CD4-positive, alpha-beta T cell (primary cell): ENCODE data around the gene ZNF426. TPM values are rescaled to one million over a fixed set of nuclear protein-coding genes. Genes with fewer than 3 reads are reported as not detected.
A peak's percentile ranks its signal among the peaks of the same experiment; 100 is the strongest.
"Not testable (repeated sequence)": the region's sequence is repeated elsewhere in the genome, so short reads cannot be mapped to it uniquely, and the experiment has no call there.

Source experiments
- ATAC-seq: fragments of 200-7000 bp; cut with Tn5 transposase; one replicate; pipeline ENCODE4 v1.10.0; 2022; ENCODE audit warnings: mild to moderate bottlenecking; ENCODE audit not compliant: poor library complexity
- CTCF ChIA-PET: fragments of 350-600 bp; sonication (Branson Sonifier 250); formaldehyde crosslinking; loops from one replicate; lab custom pipeline; 2021; ENCODE audit warnings: antibody characterized with exemption, inconsistent platforms; lab: Charles Lee
- POLR2A ChIA-PET: fragments of 350-600 bp; sonication (Branson Sonifier 250); formaldehyde crosslinking; loops from one replicate; lab custom pipeline; 2021; ENCODE audit warnings: antibody characterized with exemption, inconsistent platforms; lab: Charles Lee
- DNase-seq, 14 experiments: peaks; one replicate each; pipeline ENCODE4 v3.0.0-alpha.2; 2013 to 2020; ENCODE audit warnings: mixed read lengths in 2 of 14
- H3K27ac ChIP-seq, 2 donors: one replicate each; pipeline versions ENCODE4 v1.5.1 to v1.7.0; 2013; ENCODE audit warnings: low read length in 2 of 2, low read depth in 1 of 2, mild to moderate bottlenecking in 1 of 2
- H3K27me3 ChIP-seq, 2 experiments: 1 replicate in 1 of 2; 2 replicates in 1 of 2; pipeline versions ENCODE4 v1.6.1 to v1.7.0; 2013; ENCODE audit warnings: low read length in 2 of 2, control low read depth in 1 of 2, mild to moderate bottlenecking in 1 of 2, moderate library complexity in 1 of 2; ENCODE audit not compliant: insufficient read depth in 2 of 2, control insufficient read depth in 1 of 2
- H3K36me3 ChIP-seq: one replicate; pipeline ENCODE4 v1.6.1; 2013; ENCODE audit warnings: low read length, control low read depth; ENCODE audit not compliant: insufficient read depth
- H3K4me1 ChIP-seq: one replicate; pipeline ENCODE4 v1.6.1; 2013; ENCODE audit warnings: low read length, control low read depth; ENCODE audit not compliant: insufficient read depth
- H3K4me3 ChIP-seq: one replicate; pipeline ENCODE4 v1.5.1; 2013; ENCODE audit warnings: mild to moderate bottlenecking, low read length, moderate library complexity
- H3K9me3 ChIP-seq, 2 experiments: 1 replicate in 1 of 2; 2 replicates in 1 of 2; pipeline versions ENCODE4 v1.6.1 to v1.7.0; 2013; ENCODE audit warnings: low read length in 2 of 2, mild to moderate bottlenecking in 2 of 2, control low read depth in 1 of 2, moderate library complexity in 1 of 2; ENCODE audit not compliant: control insufficient read depth in 1 of 2, insufficient read depth in 1 of 2
- H3K27ac Mint-ChIP-seq: one replicate; pipeline ENCODE4 v1.8.0; 2020; ENCODE audit warnings: mixed read lengths
- H3K27me3 Mint-ChIP-seq: one replicate; pipeline ENCODE4 v1.8.0; 2021; ENCODE audit warnings: mixed read lengths
- H3K36me3 Mint-ChIP-seq: one replicate; pipeline ENCODE4 v1.8.0; 2021; ENCODE audit warnings: low read depth, mixed read lengths
- H3K4me1 Mint-ChIP-seq: one replicate; pipeline ENCODE4 v1.8.0; 2021; ENCODE audit warnings: low read depth, mixed read lengths
- H3K4me3 Mint-ChIP-seq: one replicate; pipeline ENCODE4 v1.8.0; 2020; ENCODE audit warnings: mild to moderate bottlenecking, mixed read lengths
- H3K9me3 Mint-ChIP-seq: one replicate; pipeline ENCODE4 v1.8.0; 2020; ENCODE audit warnings: mixed read lengths
- CTCF ChIP-seq: fragments of 200-600 bp; IDR thresholded peaks from one replicate; pipeline ENCODE4 v1.8.0; 2022; ENCODE audit warnings: antibody characterized with exemption, mild to moderate bottlenecking
- intact Hi-C, 2 experiments: fragments of 100-400 bp; cut with DNase I in 1 of 2; cut with micrococcal nuclease in 1 of 2; formaldehyde crosslinking; loops; one replicate each; pipeline versions ENCODE4 v1.15.1 to v1.9.0; 2023 to 2025; cut with DNase I, micrococcal nuclease
- total RNA-seq, 174 experiments: library from RNA in 2 of 174; stranded (reverse) in 2 of 174; gene quantifications; one replicate each; pipeline ENCODE4 v1.2.3 and lab custom pipeline; 2021 to 2026

Gene ZNF426
- total RNA-seq, 2 experiments from 2014 or later = 14.9 to 15.3 TPM

- peak within 1 kb of the TSS; percentile 82 for H3K4me3 ChIP-seq
- peak; percentile 53 to 88 (median 68) for DNase-seq
- Mint-ChIP-seq H3K36me3 (peaks cover 43% of the 10 kb centered on the region), H3K4me1 (peaks cover 36% of the 10 kb centered on the region), H3K27ac (peak within 1 kb of the TSS; percentile 98), H3K9me3 (no peaks in the 10 kb centered on the region), H3K4me3 (peak within 1 kb of the TSS; percentile 98), H3K27me3 (peaks cover 5% of the 10 kb centered on the region)
- ChIA-PET CTCF (interaction anchor here (0.9 kb wide), 1 partner anchor 42 kb away, joined by 3 read pairs; no protein-coding TSS in a partner anchor), POLR2A (interaction anchor here (0.5 to 1.5 kb wide), 4 partner anchors 204 to 1791 kb away, joined by 3 to 4 read pairs (median 3); partner anchors contain the start of gene ZNF699)
- intact Hi-C loops = loop anchor here (2.0 to 10.0 kb wide), 6 partner anchors 35 to 443 kb away; partner anchors contain the start of genes ZNF266 (in 2 of the 2), ZNF562 (in 2 of the 2), ZNF317 (in 1 of the 2) and ZNF426 (in 1 of the 2)
- peaks cover 3% of the 10 kb centered on the region for H3K36me3 ChIP-seq
- H3K4me1 ChIP-seq = peaks cover 23% of the 10 kb centered on the region
- H3K9me3 ChIP-seq = peaks cover 3 to 8% of the 10 kb centered on the region in 2 experiments
- H3K27ac ChIP-seq = peak within 1 kb of the TSS; percentile 92 to 93
- ATAC-seq = peak; percentile 70
- TF ChIP-seq CTCF = no peak
- no peaks in the 10 kb centered on the region for H3K27me3 ChIP-seq
Observed at GRCh38 chr19:9584073-9584833, 45.8 kb upstream of the ZNF426 start, which contains the start of gene ZNF121. Gene ZNF121 (minus strand): TSS chr19:9584504. CDS start chr19:9568097, 16,407 bp downstream.

- H3K36me3 Mint-ChIP-seq = peaks cover 64% of the 10 kb centered on the region
- H3K36me3 ChIP-seq, H3K4me3 ChIP-seq, CTCF ChIA-PET, POLR2A ChIA-PET, H3K9me3 Mint-ChIP-seq, ATAC-seq, H3K27me3 Mint-ChIP-seq, H3K27me3 ChIP-seq, DNase-seq: not testable (repeated sequence)
- H3K4me1 Mint-ChIP-seq = peaks cover 47% of the 10 kb centered on the region
- peaks cover 23% of the 10 kb centered on the region for H3K4me1 ChIP-seq
- H3K27ac ChIP-seq = peak overlapping the region in 1 of 2 donors; percentile 5
- H3K4me3 Mint-ChIP-seq = peak overlapping the region; percentile 81
- intact Hi-C loops = loop anchor here (10.0 kb wide), 3 partner anchors 47 to 147 kb away; partner anchors contain the start of genes ZNF562 (in 2 of the 2), ZNF266 (in 1 of the 2) and ZNF426 (in 1 of the 2)
- peak overlapping the region; percentile 82 for H3K27ac Mint-ChIP-seq
- peaks cover 17 to 22% of the 10 kb centered on the region in 2 experiments for H3K9me3 ChIP-seq
Observed at GRCh38 chr19:9582081-9582725, 43.8 kb upstream of the ZNF426 start.

- ATAC-seq (no peak), DNase-seq (no peak)
- peaks cover 29 to 32% of the 10 kb centered on the region in 2 experiments for H3K9me3 ChIP-seq
- peaks cover 46% of the 10 kb centered on the region for H3K4me1 Mint-ChIP-seq
- peak overlapping the region; percentile 76 for H3K4me3 Mint-ChIP-seq
- POLR2A ChIA-PET = no interaction called here
- H3K9me3 Mint-ChIP-seq = peaks cover 5% of the 10 kb centered on the region
- intact Hi-C loops = loop anchor here (10.0 kb wide), 3 partner anchors 46 to 146 kb away; partner anchors contain the start of genes ZNF562 (in 2 of the 2), ZNF266 (in 1 of the 2) and ZNF426 (in 1 of the 2)
- peaks cover 21% of the 10 kb centered on the region for H3K4me1 ChIP-seq
- H3K36me3 Mint-ChIP-seq = peaks cover 79% of the 10 kb centered on the region
- peaks cover 7% of the 10 kb centered on the region for H3K36me3 ChIP-seq
- no peaks in the 10 kb centered on the region for H3K27me3 Mint-ChIP-seq
- H3K4me3 ChIP-seq = no peak overlapping the region
- no peaks in the 10 kb centered on the region for H3K27me3 ChIP-seq
- CTCF ChIA-PET = no interaction called here
- H3K27ac Mint-ChIP-seq = peak overlapping the region; percentile 66
- TF ChIP-seq CTCF = no peak
- no peak overlapping the region for H3K27ac ChIP-seq
Observed at GRCh38 chr19:9580728-9581127, 42.3 kb upstream of the ZNF426 start.
